GM12874 (cell line): ENCODE data around the gene SPATA7.

Experiments
- CTCF ChIP-seq: IDR thresholded peaks from 2 replicates; pipeline ENCODE4 v1.5.1; 2011; ENCODE audit warnings: low read depth, mild to moderate bottlenecking, control low read depth, low read length, moderate library complexity; ENCODE audit not compliant: insufficient read depth

The SPATA7 gene

GRCh38 chr14:88380405-88380804 is 5.1 kb upstream of the SPATA7 start:
- no peak for TF ChIP-seq CTCF

- TF ChIP-seq CTCF: no peak
Observed at GRCh38 chr14:88384718-88385117, 739 bp upstream of the SPATA7 start.

- no peak for TF ChIP-seq CTCF
Observed at GRCh38 chr14:88386256-88386794, 868 bp downstream of the SPATA7 start.

- TF ChIP-seq CTCF: no peak
Observed at GRCh38 chr14:88388741-88389282, 3.4 kb downstream of the SPATA7 start.

GRCh38 chr14:88392609-88393008 is 7.2 kb downstream of the SPATA7 start:
- no peak for TF ChIP-seq CTCF

GRCh38 chr14:88411039-88411438 is 25.6 kb downstream of the SPATA7 start:
- TF ChIP-seq CTCF: no peak

- no peak for TF ChIP-seq CTCF
Observed at GRCh38 chr14:88417594-88417993, 32.1 kb downstream of the SPATA7 start.

GRCh38 chr14:88420187-88420586 is 34.7 kb downstream of the SPATA7 start:
- no peak for TF ChIP-seq CTCF
